ENCODE measurements around the gene SP1. TPM values are rescaled to one million over a fixed set of nuclear protein-coding genes. Genes with fewer than 3 reads are reported as not detected.

SP1 gene
- total RNA-seq, 2 donors from 2014 or later = 60.1 to 84.5 TPM

- no peak overlapping the region for H3K4me3 ChIP-seq
- intact Hi-C loops (cut with DNase I) = no loop called here
- no peaks in the 10 kb centered on the region for H3K9me3 ChIP-seq
- H3K36me3 ChIP-seq = peaks cover 28 to 82% of the 10 kb centered on the region in 2 donors
- no peaks in the 10 kb centered on the region for H3K27me3 ChIP-seq (replicated peaks; ENCODE audit: insufficient read depth)
- no peak overlapping the region for H3K27ac ChIP-seq
- TF ChIP-seq CTCF (IDR thresholded peaks at IDR 0.05) (no peak), POLR2AphosphoS5 (IDR thresholded peaks at IDR 0.05) (no peak), POLR2A (IDR thresholded peaks at IDR 0.05) (no peak)
- DNase-seq (ENCODE audit: low spot score) = no peak
- WGBS = 69% methylated on average over 4 of the region's 4 CpGs
- H3K4me1 ChIP-seq (replicated peaks) = peaks cover 3% of the 10 kb centered on the region
These were observed 79.1 kb downstream of the SP1 start for GRCh38 chr12:53459097-53459496.

- Histone ChIP-seq H3K36me3 (peaks cover 33 to 81% of the 10 kb centered on the region in 2 donors), H3K4me3 (no peak overlapping the region), H3K9me3 (no peaks in the 10 kb centered on the region), H3K27ac (no peak overlapping the region), H3K4me1 (replicated peaks) (peaks cover 3% of the 10 kb centered on the region), H3K27me3 (replicated peaks; ENCODE audit: insufficient read depth) (no peaks in the 10 kb centered on the region)
- intact Hi-C loops (cut with DNase I) = no loop called here
- WGBS = 80% methylated on average over 3 of the region's 3 CpGs
- TF ChIP-seq POLR2AphosphoS5 (IDR thresholded peaks at IDR 0.05) (no peak), CTCF (IDR thresholded peaks at IDR 0.05) (no peak), POLR2A (IDR thresholded peaks at IDR 0.05) (no peak)
- no peak for DNase-seq (ENCODE audit: low spot score)
These were observed 81.1 kb downstream of the SP1 start for GRCh38 chr12:53461059-53461458.

GRCh38 chr12:53461591-53461990 lies 81.6 kb downstream of the SP1 start:
- H3K4me1 ChIP-seq (replicated peaks) = peaks cover 3% of the 10 kb centered on the region
- intact Hi-C loops (cut with DNase I) = no loop called here
- TF ChIP-seq POLR2A (IDR thresholded peaks at IDR 0.05) (no peak), CTCF (IDR thresholded peaks at IDR 0.05) (no peak), POLR2AphosphoS5 (IDR thresholded peaks at IDR 0.05) (no peak)
- 84% methylated on average over 8 of the region's 8 CpGs for WGBS
- peaks cover 33 to 76% of the 10 kb centered on the region in 2 donors for H3K36me3 ChIP-seq
- no peak for DNase-seq (ENCODE audit: low spot score)
- H3K9me3 ChIP-seq = no peaks in the 10 kb centered on the region
- H3K4me3 ChIP-seq = no peak overlapping the region
- H3K27ac ChIP-seq = no peak overlapping the region
- no peaks in the 10 kb centered on the region for H3K27me3 ChIP-seq (replicated peaks; ENCODE audit: insufficient read depth)

- Histone ChIP-seq H3K4me3 (no peak overlapping the region), H3K27ac (no peak overlapping the region), H3K9me3 (no peaks in the 10 kb centered on the region), H3K36me3 (peaks cover 37 to 69% of the 10 kb centered on the region in 2 donors), H3K27me3 (replicated peaks; ENCODE audit: insufficient read depth) (no peaks in the 10 kb centered on the region), H3K4me1 (replicated peaks) (peaks cover 3% of the 10 kb centered on the region)
- WGBS = 71% methylated on average over 3 of the region's 3 CpGs
- TF ChIP-seq CTCF (IDR thresholded peaks at IDR 0.05) (no peak), POLR2AphosphoS5 (IDR thresholded peaks at IDR 0.05) (no peak), POLR2A (IDR thresholded peaks at IDR 0.05) (no peak)
- intact Hi-C loops (cut with DNase I) = no loop called here
- no peak for DNase-seq (ENCODE audit: low spot score)
These were observed 83.0 kb downstream of the SP1 start for GRCh38 chr12:53462935-53463334.

GRCh38 chr12:53463802-53464560 lies 84.0 kb downstream of the SP1 start:
- Histone ChIP-seq H3K9me3 (no peaks in the 10 kb centered on the region), H3K27ac (no peak overlapping the region), H3K4me1 (replicated peaks) (peaks cover 3% of the 10 kb centered on the region), H3K36me3 (peaks cover 39 to 62% of the 10 kb centered on the region in 2 donors), H3K4me3 (no peak overlapping the region), H3K27me3 (replicated peaks; ENCODE audit: insufficient read depth) (no peaks in the 10 kb centered on the region)
- intact Hi-C loops (cut with DNase I) = no loop called here
- no peak for DNase-seq (ENCODE audit: low spot score)
- TF ChIP-seq POLR2AphosphoS5 (IDR thresholded peaks at IDR 0.05) (no peak), CTCF (IDR thresholded peaks at IDR 0.05) (no peak), POLR2A (IDR thresholded peaks at IDR 0.05) (no peak)
- 49% methylated on average over 5 of the region's 5 CpGs for WGBS

All from prostate gland (tissue), 2 donors.